ENCODE results near the gene TICAM1.
A peak's percentile ranks its signal among the peaks of the same experiment; 100 is the strongest.
"Not testable (repeated sequence)": the region's sequence is repeated elsewhere in the genome, so short reads cannot be mapped to it uniquely, and the experiment has no call there.

The TICAM1 gene

DNA sequence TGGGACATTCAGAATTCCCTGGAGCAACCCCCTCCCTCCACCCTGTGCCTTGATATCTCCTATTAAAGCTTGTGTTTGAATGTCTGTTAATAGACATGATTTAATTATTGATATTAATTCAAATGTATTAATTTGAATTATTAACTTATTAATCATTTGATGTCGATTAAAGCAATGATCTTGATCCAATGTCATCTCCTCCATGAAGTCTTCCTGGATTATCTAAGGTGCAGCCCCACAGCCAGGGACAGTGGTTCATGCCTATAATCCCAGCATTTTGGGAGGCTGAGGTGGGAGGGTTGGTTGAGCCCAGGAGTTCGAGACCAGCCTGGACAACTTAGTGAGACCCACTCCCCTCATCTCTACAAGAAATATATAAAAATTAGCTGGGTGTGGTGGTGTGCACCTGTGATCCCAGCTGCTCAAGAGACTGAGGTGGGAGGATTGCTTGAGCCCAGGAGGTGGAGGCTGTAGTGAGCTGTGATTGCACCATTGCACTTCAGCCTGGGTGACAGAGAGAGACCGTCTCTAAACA is 30.4 kb downstream of the TICAM1 start:
- H3K36me3 ChIP-seq (replicated peaks): peaks cover 7% of the 10 kb centered on the region
- in situ Hi-C loops (cut with HindIII; ENCODE audit: low pct_ligation_motif_present, low sequenced_read_pairs): no loop called here
- DNase-seq: no peak
- no peaks in the 10 kb centered on the region for H3K27me3 ChIP-seq (replicated peaks)
- no peak overlapping the region for H3K4me3 ChIP-seq (ENCODE audit: low read depth, low read length)
- TF ChIP-seq, protein P1, sequence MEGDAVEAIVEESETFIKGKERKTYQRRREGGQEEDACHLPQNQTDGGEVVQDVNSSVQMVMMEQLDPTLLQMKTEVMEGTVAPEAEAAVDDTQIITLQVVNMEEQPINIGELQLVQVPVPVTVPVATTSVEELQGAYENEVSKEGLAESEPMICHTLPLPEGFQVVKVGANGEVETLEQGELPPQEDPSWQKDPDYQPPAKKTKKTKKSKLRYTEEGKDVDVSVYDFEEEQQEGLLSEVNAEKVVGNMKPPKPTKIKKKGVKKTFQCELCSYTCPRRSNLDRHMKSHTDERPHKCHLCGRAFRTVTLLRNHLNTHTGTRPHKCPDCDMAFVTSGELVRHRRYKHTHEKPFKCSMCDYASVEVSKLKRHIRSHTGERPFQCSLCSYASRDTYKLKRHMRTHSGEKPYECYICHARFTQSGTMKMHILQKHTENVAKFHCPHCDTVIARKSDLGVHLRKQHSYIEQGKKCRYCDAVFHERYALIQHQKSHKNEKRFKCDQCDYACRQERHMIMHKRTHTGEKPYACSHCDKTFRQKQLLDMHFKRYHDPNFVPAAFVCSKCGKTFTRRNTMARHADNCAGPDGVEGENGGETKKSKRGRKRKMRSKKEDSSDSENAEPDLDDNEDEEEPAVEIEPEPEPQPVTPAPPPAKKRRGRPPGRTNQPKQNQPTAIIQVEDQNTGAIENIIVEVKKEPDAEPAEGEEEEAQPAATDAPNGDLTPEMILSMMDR (IDR thresholded peaks at IDR 0.05; ENCODE audit: low read depth, low read length, missing control alignments): no peak
- no peak overlapping the region for H3K27ac ChIP-seq

DNA sequence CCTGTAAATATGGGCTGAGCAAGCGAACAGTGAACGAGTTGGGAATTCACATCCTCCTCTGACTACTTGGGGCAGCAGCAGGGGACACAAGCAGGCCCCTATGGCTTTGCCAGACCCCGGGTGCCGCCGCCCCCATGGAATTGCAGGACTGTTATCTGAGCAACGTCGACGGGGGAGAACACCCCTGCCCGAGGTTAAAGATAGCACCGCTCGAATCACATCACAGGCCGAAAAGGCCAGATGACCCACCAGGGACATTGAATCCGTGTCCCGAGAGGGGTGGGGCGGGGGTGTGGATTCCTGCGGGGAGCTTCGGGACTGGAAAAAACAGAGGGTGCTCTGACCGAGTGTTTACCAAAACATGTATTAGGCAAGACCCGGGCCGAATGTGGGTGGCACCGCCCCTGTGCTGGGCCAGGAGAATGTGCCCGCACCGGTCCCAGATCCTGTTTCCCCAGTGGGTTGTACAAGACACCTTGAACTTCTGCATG is 30.9 kb downstream of the TICAM1 start:
- no peak for DNase-seq
- H3K36me3 ChIP-seq (replicated peaks): peaks cover 8% of the 10 kb centered on the region
- no peaks in the 10 kb centered on the region for H3K27me3 ChIP-seq (replicated peaks)
- no peak overlapping the region for H3K27ac ChIP-seq
- in situ Hi-C loops (cut with HindIII; ENCODE audit: low pct_ligation_motif_present, low sequenced_read_pairs): no loop called here
- TF ChIP-seq, protein P1 (IDR thresholded peaks at IDR 0.05; ENCODE audit: low read depth, low read length, missing control alignments): no peak
- no peak overlapping the region for H3K4me3 ChIP-seq (ENCODE audit: low read depth, low read length)

DNA sequence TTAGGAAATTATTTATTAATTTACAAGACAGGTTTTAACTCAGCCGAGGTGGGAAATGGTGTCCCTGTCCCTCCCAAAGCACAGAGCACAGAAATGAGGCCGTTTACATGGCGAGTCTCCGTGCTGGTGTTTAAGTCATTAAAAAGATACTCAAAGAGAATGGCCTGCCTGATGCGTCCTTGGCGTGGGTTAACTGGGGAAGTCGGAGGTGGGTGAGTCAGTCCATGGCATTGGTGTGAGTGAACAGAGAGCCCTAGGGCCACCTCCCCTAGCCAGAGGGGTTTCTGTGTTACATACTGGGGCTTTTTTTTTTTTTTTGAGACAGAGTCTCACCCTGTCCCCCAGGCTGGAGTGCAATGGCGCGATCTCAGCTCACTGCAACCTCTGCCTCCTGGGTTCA is 36.1 kb downstream of the TICAM1 start:
- in situ Hi-C loops (cut with HindIII; ENCODE audit: low pct_ligation_motif_present, low sequenced_read_pairs): no loop called here
- TF ChIP-seq, protein P1 (IDR thresholded peaks at IDR 0.05; ENCODE audit: low read depth, low read length, missing control alignments): no peak
- DNase-seq: no peak
- Histone ChIP-seq H3K36me3 (replicated peaks) (peaks cover 16% of the 10 kb centered on the region), H3K27me3 (replicated peaks) (no peaks in the 10 kb centered on the region), H3K27ac (no peak overlapping the region), H3K4me3 (ENCODE audit: low read depth, low read length) (no peak overlapping the region)

DNA sequence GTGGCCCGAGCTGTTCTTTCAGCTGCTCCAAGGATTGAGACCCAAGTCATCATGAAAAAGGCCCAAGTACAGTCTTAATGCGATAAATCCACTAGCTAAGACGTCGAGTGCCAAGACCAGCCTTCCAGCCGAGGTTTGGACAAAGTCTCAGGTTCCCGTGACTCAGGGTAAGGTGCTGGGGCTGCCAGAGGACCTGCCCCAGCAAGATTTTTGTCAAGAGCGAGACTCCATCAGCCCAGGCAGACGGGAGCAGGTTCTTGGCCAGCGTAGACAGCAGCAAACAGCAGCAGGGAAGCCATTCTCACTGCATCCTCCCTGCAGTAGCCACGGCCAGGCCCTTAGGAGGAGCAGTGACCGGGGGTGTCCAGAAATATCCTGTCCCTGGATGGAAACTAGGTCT is 36.5 kb downstream of the TICAM1 start:
- Histone ChIP-seq H3K4me3 (ENCODE audit: low read depth, low read length) (no peak overlapping the region), H3K27ac (no peak overlapping the region), H3K27me3 (replicated peaks) (no peaks in the 10 kb centered on the region), H3K36me3 (replicated peaks) (peaks cover 16% of the 10 kb centered on the region)
- DNase-seq: no peak
- TF ChIP-seq, protein P1 (IDR thresholded peaks at IDR 0.05; ENCODE audit: low read depth, low read length, missing control alignments): no peak
- in situ Hi-C loops (cut with HindIII; ENCODE audit: low pct_ligation_motif_present, low sequenced_read_pairs): no loop called here

DNA sequence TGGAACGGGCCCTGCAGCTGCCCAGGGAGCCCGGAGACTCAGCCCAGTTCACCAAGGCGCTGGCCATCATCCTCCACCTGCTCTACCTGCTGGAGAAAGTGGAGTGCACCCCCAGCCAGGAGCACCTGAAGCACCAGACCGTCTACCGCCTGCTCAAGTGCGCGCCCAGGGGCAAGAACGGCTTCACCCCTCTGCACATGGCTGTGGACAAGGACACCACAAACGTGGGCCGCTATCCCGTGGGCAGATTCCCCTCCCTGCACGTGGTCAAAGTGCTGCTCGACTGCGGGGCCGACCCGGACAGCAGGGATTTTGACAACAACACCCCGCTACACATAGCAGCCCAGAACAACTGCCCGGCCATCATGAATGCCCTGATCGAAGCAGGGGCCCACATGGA is 38.2 kb downstream of the TICAM1 start:
- in situ Hi-C loops (cut with HindIII; ENCODE audit: low pct_ligation_motif_present, low sequenced_read_pairs); H3K27me3 ChIP-seq (replicated peaks); H3K4me3 ChIP-seq (ENCODE audit: low read depth, low read length); DNase-seq; H3K27ac ChIP-seq: not testable (repeated sequence)
- peaks cover 16% of the 10 kb centered on the region for H3K36me3 ChIP-seq (replicated peaks)

DNA sequence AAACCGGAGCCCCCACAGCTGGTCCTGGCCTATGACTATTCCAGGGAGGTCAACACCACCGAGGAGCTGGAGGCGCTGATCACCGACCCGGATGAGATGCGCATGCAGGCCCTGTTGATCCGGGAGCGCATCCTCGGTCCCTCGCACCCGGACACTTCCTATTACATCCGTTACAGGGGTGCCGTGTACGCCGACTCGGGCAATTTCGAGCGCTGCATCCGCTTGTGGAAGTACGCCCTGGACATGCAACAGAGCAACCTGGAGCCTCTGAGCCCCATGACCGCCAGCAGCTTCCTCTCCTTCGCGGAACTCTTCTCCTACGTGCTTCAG is 38.7 kb downstream of the TICAM1 start:
- in situ Hi-C loops (cut with HindIII; ENCODE audit: low pct_ligation_motif_present, low sequenced_read_pairs); H3K4me3 ChIP-seq (ENCODE audit: low read depth, low read length); H3K27ac ChIP-seq: not testable (repeated sequence)

DNA sequence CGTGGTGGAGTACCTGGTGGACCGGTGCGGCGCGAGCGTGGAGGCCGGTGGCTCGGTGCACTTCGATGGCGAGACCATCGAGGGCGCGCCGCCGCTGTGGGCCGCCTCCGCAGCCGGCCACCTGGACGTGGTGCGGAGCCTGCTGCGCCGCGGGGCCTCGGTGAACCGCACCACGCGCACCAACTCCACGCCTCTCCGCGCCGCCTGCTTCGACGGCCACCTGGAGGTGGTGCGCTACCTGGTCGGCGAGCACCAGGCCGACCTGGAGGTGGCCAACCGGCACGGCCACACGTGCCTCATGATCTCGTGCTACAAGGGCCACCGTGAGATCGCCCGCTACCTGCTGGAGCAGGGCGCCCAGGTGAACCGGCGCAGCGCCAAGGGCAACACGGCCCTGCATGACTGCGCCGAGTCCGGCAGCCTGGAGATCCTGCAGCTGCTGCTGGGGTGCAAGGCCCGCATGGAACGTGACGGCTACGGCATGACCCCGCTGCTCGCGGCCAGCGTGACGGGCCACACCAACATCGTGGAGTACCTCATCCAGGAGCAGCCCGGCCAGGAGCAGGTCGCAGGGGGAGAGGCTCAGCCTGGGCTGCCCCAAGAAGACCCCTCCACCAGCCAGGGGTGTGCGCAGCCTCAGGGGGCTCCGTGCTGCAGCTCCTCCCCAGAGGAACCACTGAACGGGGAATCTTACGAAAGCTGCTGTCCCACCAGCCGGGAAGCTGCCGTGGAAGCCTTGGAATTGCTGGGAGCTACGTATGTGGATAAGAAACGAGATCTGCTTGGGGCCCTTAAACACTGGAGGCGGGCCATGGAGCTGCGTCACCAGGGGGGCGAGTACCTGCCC is 39.3 kb downstream of the TICAM1 start:
- Histone ChIP-seq H3K36me3 (replicated peaks) (peaks cover 16% of the 10 kb centered on the region), H3K27ac (peak overlapping the region; percentile 88), H3K4me3 (ENCODE audit: low read depth, low read length) (peak overlapping the region; percentile 74)
- DNase-seq; H3K27me3 ChIP-seq (replicated peaks); in situ Hi-C loops (cut with HindIII; ENCODE audit: low pct_ligation_motif_present, low sequenced_read_pairs): not testable (repeated sequence)

More for the DNA sequence above, 38.7 kb downstream of the TICAM1 start:
- peaks cover 16% of the 10 kb centered on the region for H3K36me3 ChIP-seq (replicated peaks)
- H3K27me3 ChIP-seq (replicated peaks); DNase-seq: not testable (repeated sequence)

Data from brain microvascular endothelial cell (primary cell).